ENCODE results near the gene SASH3. TPM values are rescaled to one million over a fixed set of nuclear protein-coding genes. Genes with fewer than 3 reads are reported as not detected.

Gene SASH3
- total and polyA plus RNA-seq, 7 donors, result 1.7 to 48.3 (median 6.7) TPM

GRCh38 chrX:129818123-129818522 is 38.4 kb downstream of the SASH3 start:
- no peaks in the 10 kb centered on the region for H3K27me3 ChIP-seq
- 97 to 100% methylated on average over 2 of the region's 2 CpGs for WGBS, 2 donors
- intact Hi-C loops (cut with DNase I), result no loop called here
- TF ChIP-seq CTCF (IDR thresholded peaks at IDR 0.05), result no peak
- no peak for TF ChIP-seq POLR2A (IDR thresholded peaks at IDR 0.05)
- TF ChIP-seq EP300 (IDR thresholded peaks at IDR 0.05), result no peak
- TF ChIP-seq POLR2AphosphoS5 (IDR thresholded peaks at IDR 0.05), result no peak
- peaks cover 0 to 6% (median 0%) of the 10 kb centered on the region in 4 donors for H3K36me3 ChIP-seq
- no peak overlapping the region for H3K27ac ChIP-seq
- H3K9me3 ChIP-seq, result no peaks in the 10 kb centered on the region
- no peak overlapping the region for H3K4me3 ChIP-seq
- H3K4me1 ChIP-seq, result no peaks in the 10 kb centered on the region
- no peak for DNase-seq

GRCh38 chrX:129823115-129823514 is 43.4 kb downstream of the SASH3 start:
- WGBS, 2 donors, result 54 to 67% methylated on average over 2 of the region's 2 CpGs
- H3K36me3 ChIP-seq, result no peaks in the 10 kb centered on the region
- no peaks in the 10 kb centered on the region for H3K9me3 ChIP-seq
- no peak overlapping the region for H3K4me3 ChIP-seq
- DNase-seq, result no peak
- TF ChIP-seq CTCF (IDR thresholded peaks at IDR 0.05) (peak in 1 of 4 experiments; percentile 18), POLR2AphosphoS5 (IDR thresholded peaks at IDR 0.05) (no peak)
- H3K27ac ChIP-seq, result no peak overlapping the region
- no peaks in the 10 kb centered on the region for H3K4me1 ChIP-seq
- intact Hi-C loops (cut with DNase I), result no loop called here
- no peaks in the 10 kb centered on the region for H3K27me3 ChIP-seq

- Histone ChIP-seq H3K9me3 (no peaks in the 10 kb centered on the region), H3K4me1 (no peaks in the 10 kb centered on the region), H3K27me3 (no peaks in the 10 kb centered on the region), H3K27ac (no peak overlapping the region), H3K4me3 (no peak overlapping the region), H3K36me3 (peaks cover 0 to 3% (median 0%) of the 10 kb centered on the region in 4 donors)
- intact Hi-C loops (cut with DNase I), result no loop called here
- no peak for DNase-seq
- TF ChIP-seq EP300 (IDR thresholded peaks at IDR 0.05), result no peak
- no peak for TF ChIP-seq POLR2A (IDR thresholded peaks at IDR 0.05)
- no peak for TF ChIP-seq POLR2AphosphoS5 (IDR thresholded peaks at IDR 0.05)
- no peak for TF ChIP-seq CTCF (IDR thresholded peaks at IDR 0.05)
- 74 to 88% methylated on average over 6 of the region's 6 CpGs for WGBS, 2 donors
Observed at GRCh38 chrX:129823522-129823921, 43.8 kb downstream of the SASH3 start.

- intact Hi-C loops (cut with DNase I), result no loop called here
- Histone ChIP-seq H3K27ac (no peak overlapping the region), H3K36me3 (peaks cover 0 to 8% (median 0%) of the 10 kb centered on the region in 4 donors), H3K27me3 (no peaks in the 10 kb centered on the region), H3K4me3 (no peak overlapping the region), H3K9me3 (no peaks in the 10 kb centered on the region), H3K4me1 (no peaks in the 10 kb centered on the region)
- TF ChIP-seq EP300 (IDR thresholded peaks at IDR 0.05) (no peak), POLR2AphosphoS5 (IDR thresholded peaks at IDR 0.05) (no peak), POLR2A (IDR thresholded peaks at IDR 0.05) (no peak)
- DNase-seq, result no peak
- WGBS, 2 donors, result 95 to 97% methylated on average over 4 of the region's 4 CpGs
Observed at GRCh38 chrX:129824620-129825019, 44.9 kb downstream of the SASH3 start.

- TF ChIP-seq EP300 (IDR thresholded peaks at IDR 0.05) (no peak), CTCF (IDR thresholded peaks at IDR 0.05) (no peak), POLR2AphosphoS5 (IDR thresholded peaks at IDR 0.05) (no peak), POLR2A (IDR thresholded peaks at IDR 0.05) (no peak)
- no peak for DNase-seq
- Histone ChIP-seq H3K4me3 (no peak overlapping the region), H3K4me1 (no peaks in the 10 kb centered on the region), H3K9me3 (no peaks in the 10 kb centered on the region), H3K27ac (no peak overlapping the region), H3K36me3 (peaks cover 0 to 8% (median 0%) of the 10 kb centered on the region in 4 donors), H3K27me3 (no peaks in the 10 kb centered on the region)
- 39 to 60% methylated on average over 4 of the region's 4 CpGs for whole genome bisulfite sequencing, 2 donors
- intact Hi-C loops (cut with DNase I), result no loop called here
Observed at GRCh38 chrX:129825746-129826505, 46.2 kb downstream of the SASH3 start.
